NCI-H1694 (cell line): Measurements from ENCODE around the gene LARGE1.

Experiments
- DNase-seq: peaks from one replicate; lab custom pipeline; 2025; lab: John Stamatoyannopoulos, UW

The LARGE1 gene

DNA sequence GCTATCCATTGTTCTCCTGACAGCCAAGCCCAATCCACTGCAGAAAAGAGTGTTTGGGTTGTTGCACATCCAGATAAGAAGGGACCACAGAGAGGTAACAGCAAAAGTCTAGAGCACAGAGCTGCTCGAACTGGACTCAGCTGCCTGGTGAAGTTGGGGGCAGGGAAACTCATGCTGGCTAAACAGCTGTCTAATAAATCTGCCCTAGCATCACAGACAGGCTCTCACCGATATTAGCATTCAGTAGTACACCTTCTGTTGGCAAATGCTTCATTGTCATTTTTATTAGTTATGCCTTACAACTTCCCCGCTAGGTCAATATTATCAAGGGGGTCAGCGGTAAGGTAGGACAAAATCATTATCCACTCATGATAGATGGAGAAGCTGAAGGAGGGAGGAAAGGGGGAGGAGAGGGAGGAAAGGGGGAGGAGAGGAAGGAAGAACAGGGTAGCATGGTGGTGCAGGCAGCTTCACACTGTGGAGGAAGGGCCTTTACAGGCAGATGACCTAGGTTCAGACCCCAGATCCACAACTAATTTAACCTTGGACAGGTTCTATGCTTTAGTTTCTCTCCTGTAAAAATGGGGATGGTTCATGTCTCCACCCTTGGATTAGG is 102.7 kb downstream of the LARGE1 start:
- DNase-seq, result no peak

DNA sequence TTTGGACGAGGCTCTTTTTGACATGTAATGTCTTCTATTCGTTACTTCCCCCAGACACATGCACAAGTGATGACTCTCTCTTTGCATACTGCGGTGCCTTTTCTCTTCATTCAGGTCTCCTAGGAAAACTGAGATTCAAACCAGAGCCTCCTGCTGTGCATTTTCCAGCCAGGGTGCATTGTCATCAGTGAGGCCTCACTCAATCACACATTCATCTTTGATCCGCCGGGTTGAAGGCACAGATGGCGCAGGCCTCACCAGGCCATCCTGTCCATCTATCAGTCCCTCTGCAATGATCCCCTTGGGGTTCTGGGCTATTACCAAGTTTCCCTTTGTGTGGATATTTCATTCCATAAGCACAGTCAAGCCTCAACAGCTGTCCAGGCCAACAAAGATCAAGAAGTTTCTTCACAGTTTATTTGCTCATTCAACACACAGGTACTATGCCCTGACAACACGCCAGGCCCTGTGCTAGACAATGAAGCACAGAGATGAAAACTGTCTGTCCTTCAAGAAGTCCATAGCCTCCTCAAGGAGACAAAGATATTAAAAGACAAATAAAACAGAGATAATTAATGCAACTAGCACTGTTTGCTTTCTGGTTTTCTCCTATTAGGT is 107.8 kb downstream of the LARGE1 start:
- no peak for DNase-seq

DNA sequence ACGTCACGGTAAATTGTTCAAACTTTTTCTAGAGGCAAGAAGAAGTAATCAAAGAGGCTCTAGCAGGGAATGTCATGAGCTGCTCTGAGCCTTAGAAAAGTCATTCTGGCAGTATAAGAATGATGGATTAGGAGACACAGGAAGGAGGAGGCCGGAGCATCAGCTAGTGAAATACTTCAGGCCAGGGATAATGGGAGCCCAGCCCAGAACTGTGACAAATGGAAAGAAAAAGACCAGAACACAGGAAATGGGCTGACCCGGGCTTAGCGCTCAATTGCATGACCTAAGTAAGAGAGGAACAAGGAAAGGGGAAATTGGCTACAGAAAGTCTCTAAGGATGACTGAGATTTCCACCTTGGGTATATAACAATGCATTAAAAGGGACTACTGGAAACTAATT is 108.6 kb downstream of the LARGE1 start:
- DNase-seq, result no peak

DNA sequence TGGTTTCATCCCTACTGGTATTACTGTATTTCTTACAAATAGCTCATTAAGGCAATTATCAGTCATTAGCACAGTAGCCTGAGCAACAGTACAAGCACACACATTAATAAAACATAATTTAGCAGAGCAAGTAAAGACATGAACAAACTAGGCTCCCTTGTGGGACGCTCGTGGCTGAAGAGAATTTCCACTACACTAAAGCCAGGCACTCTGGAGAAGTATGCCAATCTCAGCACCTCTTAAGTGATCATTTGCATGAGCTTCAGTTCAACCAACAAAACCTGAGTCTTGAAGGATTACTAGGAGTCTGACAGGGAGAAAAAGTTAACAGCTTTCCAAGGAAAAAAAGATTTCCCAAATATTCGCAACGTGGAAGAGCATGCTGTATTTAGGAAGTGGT is 109.1 kb downstream of the LARGE1 start:
- no peak for DNase-seq

DNA sequence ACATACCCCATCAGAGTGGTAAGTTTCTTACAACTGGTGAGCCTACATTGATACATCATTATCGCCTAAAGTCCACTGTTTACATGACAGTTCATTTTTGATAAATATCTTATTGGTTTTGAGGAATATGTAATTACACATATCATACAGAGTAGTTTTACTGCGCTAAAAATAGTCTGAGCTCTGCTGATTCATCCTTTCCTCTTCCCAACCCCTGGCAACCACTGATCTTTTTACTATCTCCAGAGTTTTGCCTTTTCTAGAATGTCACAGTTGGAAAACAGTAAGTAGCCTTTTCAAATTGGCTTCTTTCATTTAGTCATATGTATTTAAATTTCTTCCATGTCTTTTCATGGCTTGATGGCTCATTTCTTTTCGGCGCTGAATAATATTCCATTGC is 112.8 kb downstream of the LARGE1 start:
- no peak for DNase-seq

DNA sequence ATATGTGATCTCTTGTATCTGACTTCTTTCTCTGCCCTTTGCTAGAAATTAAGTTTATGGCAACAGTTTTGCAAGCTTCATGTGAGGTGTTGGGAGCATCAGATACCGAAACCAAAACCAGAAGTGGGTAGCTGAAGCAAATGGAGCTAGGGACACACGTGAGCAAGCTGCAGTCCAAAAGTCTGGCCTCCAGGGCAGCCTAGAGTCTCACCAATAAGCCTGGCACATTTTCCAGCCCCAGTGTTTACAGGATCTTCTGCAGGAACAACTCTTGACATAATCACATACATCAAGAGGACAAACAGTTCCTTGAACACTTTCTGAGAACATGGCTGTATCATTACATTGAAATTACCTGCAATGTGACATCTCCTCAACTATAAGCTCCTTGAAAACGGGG is 114.1 kb downstream of the LARGE1 start:
- DNase-seq, result no peak

DNA sequence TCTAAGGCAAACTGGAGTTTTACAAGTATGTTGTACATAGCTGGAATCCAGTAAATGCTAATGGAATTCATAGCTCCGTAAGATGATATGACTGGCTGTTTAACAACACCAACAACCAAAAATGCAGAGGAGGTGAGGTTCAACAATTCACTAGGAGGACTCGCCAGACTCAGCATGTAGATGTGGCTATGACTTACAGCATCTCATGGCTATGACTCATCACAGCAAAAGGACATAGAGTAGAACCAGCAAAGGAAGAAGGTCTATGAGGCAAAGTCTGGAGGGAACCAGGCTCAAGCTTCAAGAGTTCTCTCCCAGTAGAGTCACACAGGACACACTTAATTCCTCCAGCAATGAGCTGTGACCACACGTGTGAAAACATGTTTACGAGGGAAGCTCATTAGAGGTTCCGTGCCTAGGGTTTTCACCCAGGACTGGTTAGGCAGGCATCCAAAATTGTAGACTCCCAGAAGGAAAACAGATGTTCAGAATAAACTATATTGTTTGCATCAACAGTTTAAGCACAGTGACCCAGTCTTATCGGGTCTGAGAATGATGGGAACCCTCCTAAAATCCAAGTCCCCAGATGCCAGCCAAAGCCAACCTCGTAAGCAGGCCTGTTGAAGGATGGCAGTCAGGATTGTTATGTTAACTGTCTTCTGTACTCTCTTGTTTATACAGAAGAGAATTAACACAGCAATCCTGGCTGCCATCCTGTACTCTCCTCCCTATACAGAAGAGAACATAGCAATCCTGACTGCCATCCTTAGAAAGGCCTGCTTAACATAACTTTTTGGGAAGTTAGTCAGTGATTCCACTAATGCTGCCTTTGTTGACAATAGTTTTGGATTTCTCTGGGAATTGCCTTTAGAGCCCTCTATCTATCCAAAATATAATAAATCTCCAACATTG is 116.6 kb downstream of the LARGE1 start:
- peak; percentile 78 for DNase-seq

DNA sequence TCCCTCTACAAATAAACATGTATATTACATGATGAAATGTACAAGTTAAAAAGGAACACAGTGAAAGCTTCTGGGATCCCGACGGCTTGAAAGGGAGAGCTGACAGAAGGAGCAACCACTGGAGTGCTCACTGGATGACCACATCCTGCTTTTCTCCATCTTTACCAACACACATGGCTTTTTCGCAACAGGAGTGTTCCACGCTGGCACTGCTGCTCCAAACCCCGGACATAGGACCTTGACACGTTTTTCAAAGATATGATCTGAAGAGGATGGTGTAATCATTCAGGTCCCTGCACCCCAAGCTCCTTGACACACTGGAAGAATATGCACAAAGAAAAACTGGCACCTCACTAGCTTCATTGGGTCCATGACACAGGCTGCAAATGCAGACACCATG is 121.9 kb downstream of the LARGE1 start:
- DNase-seq, result no peak

DNA sequence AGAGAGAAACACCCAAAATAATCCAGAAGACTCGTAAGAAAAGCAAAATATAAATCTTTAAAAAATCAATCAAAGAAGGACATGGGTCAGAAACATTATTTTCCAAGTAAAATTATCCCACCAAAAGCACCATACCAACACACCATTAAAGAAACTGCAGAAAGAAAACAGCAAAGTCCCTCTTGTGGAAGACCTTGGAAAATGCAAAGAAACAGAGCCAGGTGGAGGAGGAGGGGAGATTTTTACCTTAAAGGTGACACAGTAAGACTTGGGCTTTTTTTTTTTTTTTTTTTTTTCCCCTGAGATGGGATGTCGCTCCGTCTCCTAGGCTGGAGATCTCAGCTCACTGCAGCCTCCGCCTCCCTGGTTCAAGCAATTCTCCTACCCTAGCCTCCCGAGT is 123.8 kb downstream of the LARGE1 start:
- DNase-seq, result no peak

DNA sequence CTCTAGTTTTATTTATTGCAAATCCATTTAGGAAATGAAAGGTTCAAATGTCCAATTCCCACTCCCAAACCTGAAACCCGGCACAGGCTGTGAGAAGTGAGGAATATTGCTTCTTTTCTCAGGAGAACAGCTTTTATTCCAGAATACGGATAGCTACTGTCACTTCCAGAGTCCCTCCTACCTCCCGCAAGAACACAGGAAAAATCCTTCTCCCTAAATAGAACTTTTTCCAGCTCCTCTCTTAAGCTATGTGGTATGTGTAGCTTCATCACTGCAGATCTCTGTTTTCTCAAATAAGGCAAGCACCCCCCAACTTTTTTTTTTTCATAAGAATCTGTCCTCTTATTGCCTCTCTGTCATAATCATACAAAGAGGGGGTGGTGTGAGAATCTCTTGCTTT is 126.8 kb downstream of the LARGE1 start:
- no peak for DNase-seq

DNA sequence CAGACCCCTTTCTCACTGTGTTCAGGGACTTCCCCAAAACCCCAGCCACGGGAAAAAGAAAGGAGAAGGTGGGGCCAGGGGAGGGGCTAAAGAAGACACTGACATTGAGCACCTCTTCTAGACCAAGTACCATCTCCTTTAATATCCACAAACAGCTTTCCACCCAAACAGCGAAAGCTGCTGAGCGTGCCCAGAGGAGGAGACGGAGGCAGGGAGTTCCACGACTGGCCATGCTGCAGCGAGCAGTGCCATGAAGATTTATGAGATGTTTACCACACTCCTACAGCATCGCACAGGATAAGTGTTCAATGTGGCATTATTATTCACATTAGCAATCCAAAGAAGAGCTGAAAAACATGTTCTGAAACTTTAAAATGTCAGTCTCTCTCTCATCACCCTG is 127.4 kb downstream of the LARGE1 start:
- DNase-seq, result no peak

DNA sequence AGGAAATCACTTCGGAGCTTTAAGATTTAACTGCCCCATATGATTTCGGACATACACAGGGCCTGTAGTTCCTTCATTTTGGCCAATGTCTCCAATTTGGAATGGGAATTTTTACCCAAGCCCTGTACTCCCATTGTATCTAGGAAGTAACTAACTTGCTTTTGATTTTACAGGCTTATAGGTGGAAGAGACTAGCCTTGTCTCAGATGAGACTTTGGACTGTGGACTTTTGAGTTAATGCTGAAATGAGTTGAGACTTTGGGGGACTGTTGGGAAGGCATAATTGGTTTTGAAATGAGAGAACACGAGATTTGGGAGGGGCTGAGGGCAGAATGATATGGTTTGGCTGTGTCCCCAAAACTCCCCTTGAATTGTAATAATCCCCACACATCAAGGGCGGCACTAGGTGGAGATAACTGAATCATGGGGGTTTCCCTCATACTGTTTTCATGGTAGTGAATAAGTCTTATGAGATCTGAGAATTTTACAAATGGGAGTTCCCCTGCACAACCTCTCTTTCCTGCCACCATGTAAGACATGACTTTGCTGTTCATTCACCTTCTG is 130.5 kb downstream of the LARGE1 start:
- no peak for DNase-seq

DNA sequence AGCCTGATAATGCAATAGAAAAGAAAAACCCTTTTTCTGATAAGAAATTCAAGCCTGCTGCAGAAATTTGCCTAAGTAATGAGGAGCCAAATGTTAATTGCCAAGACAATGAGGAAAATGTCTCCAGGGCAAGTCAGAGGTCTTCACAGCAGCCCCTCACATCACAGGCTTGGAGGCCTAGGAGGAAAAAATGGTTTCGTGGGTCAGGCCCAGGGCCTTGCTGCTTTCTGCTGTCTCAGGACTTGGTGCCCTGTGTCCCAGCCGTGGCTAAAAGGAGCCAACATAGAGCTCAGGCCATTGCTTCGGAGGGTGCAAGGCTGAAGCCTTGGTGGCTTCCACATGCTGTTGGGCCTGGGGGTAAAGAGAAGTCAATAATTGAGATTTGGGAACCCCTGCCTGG is 131.3 kb downstream of the LARGE1 start:
- DNase-seq, result no peak

DNA sequence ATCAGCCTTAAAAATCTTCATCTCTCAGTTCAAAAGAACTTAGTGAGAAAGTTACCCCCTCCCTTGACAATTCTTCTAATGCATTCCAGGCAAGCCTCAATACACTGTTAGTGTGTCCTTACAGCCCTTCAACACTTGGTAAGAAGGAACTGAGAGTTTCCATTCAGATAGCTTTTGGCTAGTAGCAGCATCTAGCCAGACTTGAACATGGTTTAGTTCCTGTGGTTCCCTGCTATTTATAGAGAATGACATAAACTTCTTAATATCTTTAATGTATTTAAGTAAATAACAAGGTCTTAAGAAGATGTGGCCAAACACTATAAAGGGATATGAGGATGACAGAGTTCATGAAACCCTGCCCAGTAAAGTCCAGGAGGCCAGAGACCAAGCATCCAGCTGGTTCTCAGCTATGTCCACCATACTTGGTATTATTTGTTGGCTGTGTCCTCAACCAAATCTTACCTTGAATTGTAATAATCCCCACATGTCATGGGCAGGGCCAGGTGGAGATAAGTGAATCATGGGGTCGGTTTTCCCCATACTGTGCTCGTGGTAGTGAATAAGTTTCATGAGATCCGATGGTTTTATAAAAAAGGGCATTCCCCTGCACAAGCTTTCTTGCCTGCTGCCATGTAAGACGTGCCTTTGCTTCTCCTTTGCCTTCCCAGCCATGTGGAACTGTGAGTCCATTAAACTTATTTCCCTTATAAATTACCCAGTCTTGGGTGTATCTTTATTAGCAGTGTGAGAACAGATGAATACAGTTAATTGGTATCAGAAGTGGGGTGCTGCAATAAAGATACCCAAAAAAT is 132.4 kb downstream of the LARGE1 start:
- no peak for DNase-seq

DNA sequence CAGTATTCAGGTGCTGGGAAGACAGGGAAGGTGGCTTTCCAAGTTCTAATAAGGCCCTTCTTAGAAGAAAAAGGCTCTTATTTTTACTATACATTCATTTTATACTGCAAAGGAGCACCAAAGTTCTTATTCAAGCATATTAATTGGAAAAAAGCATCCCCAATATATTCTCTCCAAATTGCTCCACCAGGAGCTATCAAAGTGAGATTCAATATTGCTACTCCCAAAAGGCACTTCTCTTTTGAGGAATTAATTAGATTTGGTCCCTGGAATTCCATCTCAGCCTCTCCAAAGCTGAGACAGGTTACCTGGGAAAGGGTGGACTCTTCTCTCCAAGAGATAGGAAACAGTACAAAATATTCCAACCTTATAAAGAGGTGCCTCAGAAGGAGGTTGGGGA is 134.1 kb downstream of the LARGE1 start:
- DNase-seq, result no peak

DNA sequence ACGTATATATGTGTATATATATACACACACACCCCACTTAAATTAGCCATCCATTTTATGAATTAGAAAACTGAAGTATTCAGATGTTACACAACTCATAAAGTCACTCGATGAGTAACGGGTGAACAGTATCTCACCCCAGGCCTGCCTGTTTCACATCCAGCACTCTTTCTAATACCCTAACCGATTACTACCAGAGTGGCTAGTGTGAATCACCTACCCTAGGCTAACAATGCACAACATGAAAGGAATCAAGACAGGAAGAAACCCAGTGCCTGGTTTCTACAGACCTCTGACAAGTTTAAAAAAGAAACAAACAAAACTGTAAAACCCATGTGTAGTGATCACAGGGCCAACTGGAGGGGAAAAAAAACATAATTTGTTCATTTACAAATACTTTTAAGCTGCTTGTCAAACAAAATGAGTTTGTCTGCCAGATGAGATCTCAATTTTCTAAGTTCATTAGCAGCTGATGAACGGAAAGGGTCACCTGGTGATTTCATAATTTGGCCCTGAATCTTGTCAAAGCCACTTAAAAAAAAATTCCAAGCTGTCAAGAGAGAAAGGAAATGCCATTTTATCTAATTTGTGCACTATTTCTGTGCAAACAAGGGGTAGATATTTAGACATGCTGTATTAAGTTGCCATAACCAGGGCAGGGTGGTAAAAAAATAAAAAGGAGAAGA is 134.8 kb downstream of the LARGE1 start:
- DNase-seq, result no peak

DNA sequence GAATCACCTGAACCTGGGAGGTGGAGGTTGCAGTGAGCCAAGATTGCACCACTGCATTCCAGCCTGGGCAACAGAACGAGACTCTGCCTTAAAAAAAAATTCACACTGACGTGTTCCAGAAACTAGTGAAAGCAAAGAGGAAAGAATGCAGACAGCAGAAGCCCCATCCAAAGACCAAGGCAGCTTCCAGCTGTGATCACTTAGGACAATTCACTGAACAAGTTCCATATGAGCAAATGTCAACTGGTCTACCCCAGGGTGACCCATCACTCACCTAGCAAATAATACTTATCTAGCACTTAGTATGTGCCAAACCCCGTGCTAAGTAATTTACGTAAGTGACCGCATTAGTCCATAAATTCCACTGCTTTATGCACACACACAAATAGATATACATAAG is 138.9 kb downstream of the LARGE1 start:
- no peak for DNase-seq

DNA sequence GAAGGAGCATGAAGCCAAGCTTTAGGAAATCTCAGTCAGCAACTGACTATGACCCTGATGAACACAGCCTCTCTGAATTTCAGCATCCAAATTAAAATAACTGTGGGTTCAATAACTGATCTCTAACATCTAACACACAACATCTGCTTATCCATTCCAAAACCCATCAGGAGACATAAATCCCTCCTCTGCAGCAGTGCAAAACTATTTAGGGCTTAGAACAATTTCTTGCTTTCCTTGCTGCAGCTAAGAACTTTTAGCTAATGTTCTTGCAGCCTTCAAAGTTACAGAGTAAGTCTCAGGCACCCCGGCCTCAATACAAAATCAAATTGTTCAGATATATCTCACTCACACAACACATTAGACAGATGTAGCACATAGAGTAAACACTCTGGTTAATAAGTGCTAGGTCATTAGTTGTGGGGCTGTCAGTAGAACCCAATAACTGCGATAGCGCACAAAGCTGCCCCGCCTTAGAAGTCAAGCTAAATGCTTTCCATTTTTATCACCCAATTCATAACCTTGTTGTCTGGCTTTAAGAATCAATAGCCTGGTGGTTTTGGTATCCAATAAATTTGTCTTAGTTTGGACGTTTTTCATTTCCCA is 139.6 kb downstream of the LARGE1 start:
- DNase-seq, result no peak

DNA sequence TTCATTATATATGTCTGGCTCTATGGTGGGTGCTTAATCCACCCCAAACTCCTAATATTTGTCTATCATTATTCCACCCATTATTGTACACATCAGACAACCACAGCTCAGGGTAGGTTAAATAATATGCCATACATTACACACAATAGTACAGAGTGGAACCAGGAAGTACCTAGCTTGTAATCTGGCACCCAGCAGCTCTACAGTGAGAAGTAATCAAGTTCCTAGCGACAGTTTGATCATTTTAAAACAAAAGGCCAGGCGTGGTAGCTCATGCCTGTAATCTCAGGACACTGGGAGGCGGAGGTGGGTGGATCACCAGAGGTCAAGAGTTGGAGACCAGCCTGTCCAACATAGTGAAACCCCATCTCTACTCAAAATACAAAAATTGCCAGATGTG is 141.0 kb downstream of the LARGE1 start:
- DNase-seq, result no peak

DNA sequence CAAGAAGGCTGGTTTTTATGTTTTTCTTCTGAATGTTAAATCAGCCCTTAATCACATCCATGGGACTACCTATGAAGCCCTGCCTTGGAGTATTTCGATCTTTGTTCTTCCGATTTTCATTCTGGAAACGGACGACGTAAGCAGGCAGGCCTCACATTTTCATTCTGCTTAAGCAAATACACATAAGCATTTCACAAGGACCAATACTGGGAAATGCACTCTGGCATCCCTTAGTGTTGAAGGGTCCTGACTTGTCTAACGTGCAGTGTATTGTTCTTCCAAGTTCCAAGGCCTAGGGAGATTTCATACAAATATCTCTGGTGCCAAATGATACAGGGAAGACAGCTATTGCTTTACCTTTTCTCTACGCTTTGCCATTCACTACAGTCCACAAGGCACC is 143.8 kb downstream of the LARGE1 start:
- DNase-seq, result no peak

DNA sequence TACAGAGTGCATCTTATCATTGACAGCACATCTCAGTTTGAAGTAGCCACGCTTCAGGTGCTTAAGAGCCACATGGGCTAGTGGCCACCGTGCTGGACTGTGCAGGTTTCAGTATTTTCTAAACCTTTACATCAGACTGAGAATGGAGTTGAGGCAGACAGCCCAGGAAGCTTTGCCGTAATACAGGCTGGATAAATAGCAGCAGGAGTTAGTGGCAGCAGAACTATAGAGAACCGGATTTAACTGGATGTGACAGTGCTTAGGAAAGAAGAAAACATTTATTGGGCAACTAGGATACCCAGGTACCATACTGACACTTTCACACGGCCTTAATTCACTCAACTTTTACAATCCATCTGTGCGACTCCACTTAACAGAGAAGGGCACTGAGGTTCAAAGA is 145.5 kb downstream of the LARGE1 start:
- DNase-seq, result no peak
